Gastroesophageal sphincter (tissue), 3 donors: Measurements from ENCODE around the gene THEMIS.

ENCODE experiments used
- POLR2A ChIP-seq, 2 donors: fragments of 450-650 bp; IDR thresholded peaks; one replicate each; pipeline ENCODE4 v1.6.1; 2017; ENCODE audit warnings: antibody characterized with exemption in 2 of 2, mild to moderate bottlenecking in 2 of 2, moderate library complexity in 1 of 2
- TF ChIP-seq, protein P1 (sequence below), 4 experiments: fragments of 200-600 bp in 2 of 4; fragments of 450-650 bp in 2 of 4; sonication (generic) in 1 of 4; IDR thresholded peaks; one replicate each; pipeline ENCODE4 v1.5.1; 2017 to 2019; ENCODE audit warnings: antibody characterized with exemption in 4 of 4, mild to moderate bottlenecking in 2 of 4, moderate library complexity in 2 of 4

- TF ChIP-seq POLR2A (IDR thresholded peaks at IDR 0.05) = no peak
- TF ChIP-seq, protein P1, sequence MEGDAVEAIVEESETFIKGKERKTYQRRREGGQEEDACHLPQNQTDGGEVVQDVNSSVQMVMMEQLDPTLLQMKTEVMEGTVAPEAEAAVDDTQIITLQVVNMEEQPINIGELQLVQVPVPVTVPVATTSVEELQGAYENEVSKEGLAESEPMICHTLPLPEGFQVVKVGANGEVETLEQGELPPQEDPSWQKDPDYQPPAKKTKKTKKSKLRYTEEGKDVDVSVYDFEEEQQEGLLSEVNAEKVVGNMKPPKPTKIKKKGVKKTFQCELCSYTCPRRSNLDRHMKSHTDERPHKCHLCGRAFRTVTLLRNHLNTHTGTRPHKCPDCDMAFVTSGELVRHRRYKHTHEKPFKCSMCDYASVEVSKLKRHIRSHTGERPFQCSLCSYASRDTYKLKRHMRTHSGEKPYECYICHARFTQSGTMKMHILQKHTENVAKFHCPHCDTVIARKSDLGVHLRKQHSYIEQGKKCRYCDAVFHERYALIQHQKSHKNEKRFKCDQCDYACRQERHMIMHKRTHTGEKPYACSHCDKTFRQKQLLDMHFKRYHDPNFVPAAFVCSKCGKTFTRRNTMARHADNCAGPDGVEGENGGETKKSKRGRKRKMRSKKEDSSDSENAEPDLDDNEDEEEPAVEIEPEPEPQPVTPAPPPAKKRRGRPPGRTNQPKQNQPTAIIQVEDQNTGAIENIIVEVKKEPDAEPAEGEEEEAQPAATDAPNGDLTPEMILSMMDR (IDR thresholded peaks at IDR 0.05) = no peak
Measured at GRCh38 chr6:127934956-127935355, 34.1 kb upstream of the THEMIS start.
